Measurements from ENCODE around the gene SERPINE2. TPM values are rescaled to one million over a fixed set of nuclear protein-coding genes. Genes with fewer than 3 reads are reported as not detected.
"Not testable (repeated sequence)": the region's sequence is repeated elsewhere in the genome, so short reads cannot be mapped to it uniquely, and the experiment has no call there.

The SERPINE2 gene
- total RNA-seq, 1 donor: 242 TPM

DNA sequence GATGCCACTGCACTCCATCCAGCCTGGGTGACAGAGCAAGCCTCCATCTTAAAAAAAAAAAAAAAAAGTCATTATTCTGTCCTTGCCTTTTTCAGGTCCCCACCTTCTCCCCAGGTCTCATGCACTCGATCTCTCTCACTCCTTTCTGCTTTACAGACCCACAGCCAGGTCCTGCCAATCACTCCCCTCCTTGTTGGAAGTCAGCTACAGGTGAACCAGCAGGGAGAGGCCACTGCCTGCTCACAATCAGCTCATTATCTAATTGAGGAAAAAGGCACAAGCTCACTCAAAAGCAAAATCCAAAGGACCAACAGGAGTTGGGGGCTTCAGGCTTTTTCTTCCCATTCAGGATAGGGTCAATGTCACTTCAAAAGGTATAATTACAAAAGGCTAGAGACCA is 96.0 kb downstream of the SERPINE2 start:
- no peak for DNase-seq (ENCODE audit: low read depth)
- H3K4me3 ChIP-seq (ENCODE audit: low read depth, low read length): peak overlapping the region; percentile 95

GRCh38 chr2:223941579-223942277 is 97.4 kb downstream of the SERPINE2 start:
- peak; percentile 52 for DNase-seq (ENCODE audit: low read depth)
- no peak overlapping the region for H3K4me3 ChIP-seq (ENCODE audit: low read depth, low read length)
- TF ChIP-seq, protein P1, sequence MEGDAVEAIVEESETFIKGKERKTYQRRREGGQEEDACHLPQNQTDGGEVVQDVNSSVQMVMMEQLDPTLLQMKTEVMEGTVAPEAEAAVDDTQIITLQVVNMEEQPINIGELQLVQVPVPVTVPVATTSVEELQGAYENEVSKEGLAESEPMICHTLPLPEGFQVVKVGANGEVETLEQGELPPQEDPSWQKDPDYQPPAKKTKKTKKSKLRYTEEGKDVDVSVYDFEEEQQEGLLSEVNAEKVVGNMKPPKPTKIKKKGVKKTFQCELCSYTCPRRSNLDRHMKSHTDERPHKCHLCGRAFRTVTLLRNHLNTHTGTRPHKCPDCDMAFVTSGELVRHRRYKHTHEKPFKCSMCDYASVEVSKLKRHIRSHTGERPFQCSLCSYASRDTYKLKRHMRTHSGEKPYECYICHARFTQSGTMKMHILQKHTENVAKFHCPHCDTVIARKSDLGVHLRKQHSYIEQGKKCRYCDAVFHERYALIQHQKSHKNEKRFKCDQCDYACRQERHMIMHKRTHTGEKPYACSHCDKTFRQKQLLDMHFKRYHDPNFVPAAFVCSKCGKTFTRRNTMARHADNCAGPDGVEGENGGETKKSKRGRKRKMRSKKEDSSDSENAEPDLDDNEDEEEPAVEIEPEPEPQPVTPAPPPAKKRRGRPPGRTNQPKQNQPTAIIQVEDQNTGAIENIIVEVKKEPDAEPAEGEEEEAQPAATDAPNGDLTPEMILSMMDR (IDR thresholded peaks at IDR 0.05; ENCODE audit: insufficient read depth, low read depth, low read length): no peak

More for the DNA sequence above, 96.0 kb downstream of the SERPINE2 start:
- TF ChIP-seq, protein P1 (IDR thresholded peaks at IDR 0.05; ENCODE audit: insufficient read depth, low read depth, low read length): no peak

GRCh38 chr2:223939438-223939837 is 99.6 kb downstream of the SERPINE2 start:
- DNase-seq (ENCODE audit: low read depth): not testable (repeated sequence)

DNA sequence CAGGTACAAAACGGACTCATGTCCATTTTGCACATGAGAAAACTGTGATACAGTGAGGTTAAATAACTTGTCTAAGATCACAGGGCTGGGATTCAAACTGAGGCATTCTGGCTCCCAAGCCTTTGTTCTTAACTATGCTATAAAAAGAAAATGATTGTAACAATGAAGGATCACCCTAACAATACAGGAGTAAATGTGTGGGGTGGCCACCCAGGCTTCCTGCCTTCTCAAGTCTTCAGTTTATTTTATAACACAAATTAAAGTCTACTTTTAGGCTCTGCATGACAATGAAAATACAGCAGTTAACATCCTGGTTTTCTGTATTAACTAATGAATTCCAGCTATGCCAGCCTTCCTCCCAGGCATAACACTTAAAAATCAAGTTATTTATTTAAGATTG is 101.6 kb downstream of the SERPINE2 start:
- no peak overlapping the region for H3K4me3 ChIP-seq (ENCODE audit: low read depth, low read length)
- TF ChIP-seq, protein P1 (IDR thresholded peaks at IDR 0.05; ENCODE audit: insufficient read depth, low read depth, low read length): no peak
- DNase-seq (ENCODE audit: low read depth): no peak

More at GRCh38 chr2:223939438-223939837, 99.6 kb downstream of the SERPINE2 start:
- H3K4me3 ChIP-seq (ENCODE audit: low read depth, low read length): not testable (repeated sequence)

GRCh38 chr2:223936862-223937326 is 102.2 kb downstream of the SERPINE2 start:
- TF ChIP-seq, protein P1 (IDR thresholded peaks at IDR 0.05; ENCODE audit: insufficient read depth, low read depth, low read length): no peak
- H3K4me3 ChIP-seq (ENCODE audit: low read depth, low read length): no peak overlapping the region
- DNase-seq (ENCODE audit: low read depth): peak; percentile 50

DNA sequence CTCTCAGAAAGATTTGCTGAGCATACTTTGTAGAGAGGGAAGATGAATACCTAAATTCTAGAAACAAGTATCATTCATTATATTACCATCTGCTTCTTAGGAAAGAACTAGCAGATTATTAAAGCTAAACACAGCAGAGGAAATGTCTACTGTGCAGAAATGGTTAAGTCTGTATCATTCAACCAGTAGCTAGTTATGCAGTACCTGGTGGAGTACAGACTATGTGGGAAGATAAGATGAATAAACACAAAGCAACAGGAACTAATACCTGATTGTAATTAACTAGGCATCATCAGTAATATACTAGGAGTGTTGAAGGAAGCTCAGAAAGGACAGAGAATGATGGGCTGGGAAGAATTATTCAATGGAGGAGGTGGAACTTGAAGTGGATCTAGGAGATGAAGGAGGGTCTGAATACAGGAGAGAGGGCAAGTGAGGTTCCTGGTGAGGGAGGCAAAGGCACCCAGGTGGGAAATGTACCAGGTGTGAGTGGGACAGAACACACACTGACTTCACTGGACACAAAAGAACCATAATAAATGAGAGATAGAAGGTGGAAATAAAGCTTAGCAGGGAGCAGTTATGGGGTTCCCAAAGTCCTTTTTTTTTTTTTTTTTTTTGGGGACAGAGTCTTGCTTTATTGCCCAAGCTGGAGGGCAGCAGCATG is 103.5 kb downstream of the SERPINE2 start:
- DNase-seq (ENCODE audit: low read depth): no peak
- TF ChIP-seq, protein P1 (IDR thresholded peaks at IDR 0.05; ENCODE audit: insufficient read depth, low read depth, low read length): no peak

GRCh38 chr2:223934870-223935269 is 104.2 kb downstream of the SERPINE2 start:
- no peak for DNase-seq (ENCODE audit: low read depth)
- TF ChIP-seq, protein P1 (IDR thresholded peaks at IDR 0.05; ENCODE audit: insufficient read depth, low read depth, low read length): no peak
- no peak overlapping the region for H3K4me3 ChIP-seq (ENCODE audit: low read depth, low read length)

More for the DNA sequence above, 103.5 kb downstream of the SERPINE2 start:
- H3K4me3 ChIP-seq (ENCODE audit: low read depth, low read length): no peak overlapping the region

All from fibroblast of villous mesenchyme (primary cell).